Measurements from ENCODE around the gene SGSH.
A peak's percentile ranks its signal among the peaks of the same experiment; 100 is the strongest.
"Not testable (repeated sequence)": the region's sequence is repeated elsewhere in the genome, so short reads cannot be mapped to it uniquely, and the experiment has no call there.

SGSH gene

DNA sequence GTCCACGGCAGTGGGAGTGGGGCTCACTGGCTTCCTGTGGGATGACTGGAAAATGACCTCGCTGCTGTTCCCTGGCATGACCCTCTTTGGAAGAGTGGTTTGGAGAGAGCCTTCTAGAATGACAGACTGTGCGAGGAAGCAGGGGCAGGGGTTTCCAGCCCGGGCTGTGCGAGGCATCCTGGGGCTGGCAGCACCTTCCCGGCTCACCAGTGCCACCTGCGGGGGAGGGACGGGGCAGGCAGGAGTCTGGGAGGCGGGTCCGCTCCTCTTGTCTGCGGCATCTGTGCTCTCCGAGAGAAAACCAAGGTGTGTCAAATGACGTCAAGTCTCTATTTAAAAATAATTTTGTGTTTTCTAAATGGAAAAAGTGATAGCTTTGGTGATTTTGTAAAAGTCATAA lies 32.7 kb upstream of the SGSH start:
- DNase-seq, result peak; percentile 38

DNA sequence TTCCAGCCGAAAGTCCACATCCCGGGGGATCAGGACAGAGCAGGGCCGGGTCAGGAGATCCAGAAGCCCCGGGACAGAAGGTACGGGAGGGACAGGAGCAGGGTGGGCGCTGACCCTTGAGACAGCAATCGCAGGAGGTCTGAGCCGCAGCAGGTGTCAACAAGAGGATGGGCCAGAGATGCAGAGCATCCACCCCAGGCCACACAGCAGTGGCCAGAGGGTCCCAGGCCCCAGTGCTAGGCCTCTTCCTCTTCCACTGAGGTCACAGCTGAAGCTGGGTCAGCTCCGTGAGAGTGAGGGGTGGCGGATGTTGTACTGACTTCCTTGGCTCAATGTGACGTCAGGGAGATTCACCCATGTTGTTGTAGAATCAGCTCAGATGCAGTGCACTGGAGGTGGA lies 31.8 kb upstream of the SGSH start:
- DNase-seq, result no peak

DNA sequence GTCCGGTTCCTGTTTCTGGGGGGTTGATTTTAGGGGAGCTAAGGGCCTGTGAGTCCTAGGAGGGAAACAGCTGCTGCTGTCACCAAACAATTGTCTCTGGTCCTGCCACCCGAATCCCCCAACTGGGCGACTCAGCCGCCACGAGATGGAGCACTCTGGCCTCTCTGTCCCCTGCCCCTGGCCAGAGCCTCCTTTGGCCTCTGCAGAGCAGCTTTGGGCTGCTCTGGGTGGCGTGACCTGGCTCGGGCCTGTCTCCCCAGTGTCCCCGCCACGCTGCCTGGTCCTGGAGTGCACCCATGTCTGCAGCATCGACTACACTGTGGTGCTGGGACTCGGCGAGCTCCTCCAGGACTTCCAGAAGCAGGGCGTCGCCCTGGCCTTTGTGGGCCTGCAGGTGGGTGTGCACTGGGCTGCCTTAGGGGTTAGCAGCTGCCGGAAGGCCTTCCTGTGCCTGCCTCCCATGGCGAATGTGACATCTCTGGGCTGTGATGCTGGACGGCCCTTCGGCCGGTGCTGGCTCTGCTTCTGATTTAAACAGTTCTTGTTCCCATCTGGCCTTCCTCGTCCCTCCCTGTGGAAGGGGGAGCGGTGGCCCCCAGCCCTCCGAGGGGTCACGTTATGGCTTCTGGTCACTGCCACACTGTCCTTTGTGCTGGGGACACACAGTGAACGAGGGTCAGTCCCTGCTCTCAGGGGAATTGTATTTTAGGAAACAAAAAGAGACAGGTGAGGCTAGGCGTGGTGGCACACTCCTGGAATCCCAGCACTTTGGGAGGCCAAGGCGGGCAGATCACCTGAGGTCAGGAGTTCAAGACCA lies 29.0 kb upstream of the SGSH start:
- no peak for DNase-seq

DNA sequence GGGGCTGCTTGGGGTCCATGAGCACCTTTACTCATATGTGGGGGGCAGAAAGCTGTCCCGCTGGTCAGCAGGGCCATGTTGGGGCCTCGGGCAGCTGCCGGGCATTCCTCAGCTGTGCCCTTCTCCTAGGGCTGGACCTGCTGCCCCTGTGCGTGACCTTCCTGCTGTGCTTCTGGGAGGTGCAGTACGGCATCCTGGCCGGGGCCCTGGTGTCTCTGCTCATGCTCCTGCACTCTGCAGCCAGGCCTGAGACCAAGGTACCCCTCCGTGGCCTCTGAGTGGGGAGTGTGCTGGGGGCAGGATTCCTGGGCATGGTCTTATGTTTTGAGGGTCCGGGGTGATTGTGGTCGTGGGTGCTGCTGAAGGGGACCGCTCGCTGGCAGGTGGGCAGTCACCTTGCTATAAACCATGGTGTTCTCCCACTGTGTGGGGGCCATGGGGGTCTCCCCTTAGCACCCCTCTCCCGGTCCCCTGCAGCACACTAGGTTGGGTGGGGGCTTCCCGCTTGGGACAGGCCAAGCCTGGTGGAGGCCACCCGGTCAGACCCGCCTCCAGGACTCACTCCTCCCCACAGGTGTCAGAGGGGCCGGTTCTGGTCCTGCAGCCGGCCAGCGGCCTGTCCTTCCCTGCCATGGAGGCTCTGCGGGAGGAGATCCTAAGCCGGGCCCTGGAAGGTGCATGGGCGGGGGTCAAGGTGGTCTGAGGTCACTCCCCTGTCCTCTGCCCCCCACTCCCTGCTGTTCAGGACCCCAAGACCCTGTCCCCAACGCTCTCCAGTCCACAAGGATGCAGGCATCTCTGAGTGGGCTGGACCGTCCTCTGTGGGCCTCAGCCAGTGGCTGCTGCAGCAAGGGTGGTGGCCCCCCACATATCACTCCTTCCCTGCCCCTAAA lies 28.1 kb upstream of the SGSH start:
- no peak for DNase-seq

DNA sequence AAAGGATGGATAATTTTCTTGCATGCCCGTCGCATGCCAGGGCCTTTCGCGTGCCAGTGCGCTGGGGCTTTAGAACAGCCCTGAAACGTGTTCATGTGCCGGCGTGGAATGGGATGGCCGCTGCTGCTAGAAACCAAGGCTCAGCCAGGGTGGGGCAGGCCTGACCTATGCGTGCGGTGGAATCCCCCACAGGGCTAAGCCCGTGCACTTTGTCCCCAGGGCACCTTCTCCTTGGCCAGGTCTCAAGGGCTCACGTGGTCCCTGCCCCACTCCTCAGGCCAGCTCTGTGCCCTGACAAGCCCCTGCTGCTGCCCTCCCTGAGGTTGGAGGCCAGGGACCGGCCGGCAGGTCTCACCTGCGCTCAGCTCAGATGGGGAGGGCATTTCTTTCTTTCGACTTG lies 27.4 kb upstream of the SGSH start:
- no peak for DNase-seq

DNA sequence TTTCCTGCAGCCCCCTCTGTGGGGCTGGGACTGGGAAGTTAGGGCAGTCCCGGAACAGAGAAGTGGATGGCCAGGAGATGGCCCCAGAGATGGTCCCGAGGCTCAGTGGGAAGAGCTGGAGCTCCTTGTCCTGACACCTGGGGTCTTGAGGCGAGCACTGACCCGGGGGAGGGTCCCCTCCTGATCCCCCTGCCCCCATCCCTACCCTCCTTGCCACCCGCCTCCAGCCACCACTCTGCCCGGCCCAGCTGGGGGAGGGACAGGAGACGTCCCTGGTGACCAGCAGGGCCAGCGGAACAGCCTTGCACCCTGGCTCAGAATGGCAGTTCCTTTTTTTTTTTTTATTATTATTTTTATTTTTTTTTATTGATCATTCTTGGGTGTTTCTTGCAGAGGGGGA lies 26.6 kb upstream of the SGSH start:
- DNase-seq, result no peak

DNA sequence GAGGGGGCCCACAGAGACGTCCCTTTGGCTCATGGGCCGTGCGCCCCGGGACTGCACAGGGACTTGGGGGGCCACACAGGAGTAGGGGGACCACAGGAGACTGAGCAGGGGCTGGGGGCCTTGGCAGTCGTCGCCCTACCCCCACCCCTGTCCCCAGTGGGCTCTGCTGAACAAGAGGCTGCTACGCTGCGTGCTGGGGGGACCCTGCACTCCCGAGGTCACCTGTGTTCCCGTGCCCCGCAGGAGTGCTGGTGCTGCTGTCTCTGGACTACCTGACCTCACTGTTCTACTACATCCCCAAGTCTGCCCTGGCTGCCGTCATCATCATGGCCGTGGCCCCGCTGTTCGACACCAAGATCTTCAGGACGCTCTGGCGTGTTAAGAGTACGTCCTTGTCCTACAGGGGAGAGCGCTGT lies 26.1 kb upstream of the SGSH start:
- DNase-seq, result no peak

DNA sequence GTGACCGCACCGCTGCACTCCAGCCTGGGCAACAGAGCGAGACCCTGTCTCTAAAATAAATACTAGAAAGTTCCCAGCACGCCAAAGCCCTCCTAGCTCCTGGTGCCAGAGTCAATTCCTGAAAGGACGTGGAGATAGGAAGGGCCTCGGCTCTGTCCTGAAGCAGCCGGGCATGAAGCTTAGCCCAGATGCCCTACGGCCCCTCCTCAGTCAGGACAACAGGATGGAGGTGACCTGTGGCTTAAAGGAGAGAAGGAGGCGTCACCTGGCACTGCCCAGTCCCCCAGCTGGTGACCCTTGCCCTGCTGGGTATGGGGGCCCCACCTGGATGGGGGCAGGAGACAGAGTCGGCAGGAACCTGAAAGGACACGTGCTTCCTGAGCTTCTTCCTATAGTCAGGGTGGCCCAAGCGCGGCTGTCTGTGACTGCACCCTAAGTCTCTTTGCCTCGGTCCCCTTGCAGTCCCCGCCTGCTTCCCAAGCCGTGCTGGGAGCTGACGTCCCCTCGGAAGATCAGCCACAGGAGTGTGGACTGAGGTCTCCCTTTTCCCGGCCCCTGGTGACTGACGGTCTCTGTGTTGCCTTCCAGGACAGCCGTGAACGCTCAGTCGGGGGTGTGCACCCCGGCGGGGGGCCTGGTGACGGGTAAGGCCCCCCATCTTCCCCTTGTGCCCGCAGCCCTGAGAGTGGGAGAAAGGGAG lies 25.6 kb upstream of the SGSH start:
- DNase-seq, result no peak

DNA sequence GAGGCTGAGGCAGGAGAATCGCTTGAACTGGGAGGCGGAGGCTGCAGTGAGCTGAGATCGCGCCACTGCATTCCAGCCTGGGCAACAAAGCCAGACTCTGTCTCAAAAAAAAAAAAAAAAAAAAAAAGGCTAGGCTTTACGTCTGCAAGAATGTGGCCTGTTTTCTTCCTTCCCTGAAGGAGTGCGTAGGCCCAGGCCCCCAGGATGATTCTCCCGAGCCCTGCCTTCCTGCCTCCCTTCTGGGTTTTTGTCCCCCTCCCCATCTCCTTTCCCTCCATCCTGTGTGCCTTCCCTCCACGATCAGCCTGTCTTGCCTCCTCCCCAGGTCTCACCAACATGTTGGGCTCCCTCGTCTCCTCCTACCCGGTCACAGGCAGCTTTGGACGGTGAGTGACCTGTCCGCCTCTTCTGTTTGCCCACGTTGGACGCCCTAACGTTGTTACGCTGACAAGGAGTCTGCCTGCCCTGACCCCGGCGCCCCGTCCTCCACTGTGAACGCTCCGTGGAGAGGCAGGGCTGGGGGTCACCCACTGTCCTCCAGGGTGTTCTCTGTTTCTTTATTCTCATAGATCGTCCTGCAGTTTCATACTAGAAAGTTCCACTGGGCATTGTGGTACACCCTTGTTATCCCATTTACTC lies 24.9 kb upstream of the SGSH start:
- no peak for DNase-seq

DNA sequence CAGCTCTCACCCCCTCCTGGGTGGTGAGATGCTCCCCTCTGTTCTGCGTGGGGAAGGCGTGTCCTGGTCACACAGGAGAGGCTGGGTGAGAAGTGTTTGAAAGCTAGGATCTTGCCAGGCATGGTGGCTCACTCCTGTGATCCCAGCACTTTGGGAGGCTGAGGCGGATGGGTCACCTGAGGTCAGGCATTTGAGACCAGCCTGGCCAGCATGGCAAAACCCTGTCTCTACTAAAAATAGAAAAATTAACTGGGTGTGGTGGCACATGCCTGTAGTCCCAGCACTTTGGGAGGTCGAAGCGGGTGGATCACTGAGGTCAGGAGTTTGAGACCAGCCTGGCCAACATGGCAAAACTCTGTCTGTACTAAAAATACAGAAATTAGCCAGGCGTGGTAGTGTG lies 24.3 kb upstream of the SGSH start:
- not testable (repeated sequence) for DNase-seq

DNA sequence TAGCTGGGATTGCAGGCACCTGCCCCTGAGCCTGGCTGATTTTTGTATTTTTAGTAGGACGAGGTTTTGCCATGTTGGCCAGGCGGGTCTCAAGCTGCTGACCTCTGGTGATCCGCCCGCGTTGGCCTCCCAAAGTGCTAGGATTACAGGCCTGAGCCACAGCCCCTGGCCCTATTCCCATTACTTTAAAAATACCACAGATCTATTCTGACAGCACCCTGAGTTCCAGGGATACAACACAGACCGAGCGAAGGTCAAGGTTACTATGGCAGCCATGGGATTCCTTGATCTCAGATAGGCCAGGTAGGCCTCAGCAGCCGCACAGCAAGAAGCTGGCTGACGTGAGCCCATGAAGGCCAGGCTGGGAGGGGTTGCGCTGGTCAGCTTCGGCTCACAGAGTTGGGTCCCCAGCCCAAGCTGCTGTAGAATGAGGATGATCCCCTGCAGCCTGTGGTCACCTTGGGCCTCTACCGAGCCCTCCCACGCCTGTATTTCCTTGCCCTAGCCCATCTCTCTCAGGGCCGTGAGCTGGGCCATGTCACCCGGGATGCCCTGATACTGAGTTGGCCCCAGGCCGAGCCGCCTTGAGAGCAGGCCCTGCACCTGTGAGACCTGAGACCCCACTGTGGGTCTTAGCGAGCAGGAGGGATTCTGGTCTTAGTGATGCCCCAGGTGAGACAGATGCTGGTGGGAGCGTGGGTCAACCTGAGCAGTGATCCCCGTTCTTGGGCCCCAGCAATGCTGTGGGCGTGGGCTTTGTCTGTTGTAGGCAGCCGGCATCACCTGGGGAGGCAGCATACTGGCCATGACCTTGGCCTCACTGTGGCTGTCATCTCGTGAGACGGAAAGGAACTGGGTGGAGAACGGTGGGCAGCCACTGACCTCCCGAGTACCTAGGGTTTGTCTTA lies 23.6 kb upstream of the SGSH start:
- no peak for DNase-seq

DNA sequence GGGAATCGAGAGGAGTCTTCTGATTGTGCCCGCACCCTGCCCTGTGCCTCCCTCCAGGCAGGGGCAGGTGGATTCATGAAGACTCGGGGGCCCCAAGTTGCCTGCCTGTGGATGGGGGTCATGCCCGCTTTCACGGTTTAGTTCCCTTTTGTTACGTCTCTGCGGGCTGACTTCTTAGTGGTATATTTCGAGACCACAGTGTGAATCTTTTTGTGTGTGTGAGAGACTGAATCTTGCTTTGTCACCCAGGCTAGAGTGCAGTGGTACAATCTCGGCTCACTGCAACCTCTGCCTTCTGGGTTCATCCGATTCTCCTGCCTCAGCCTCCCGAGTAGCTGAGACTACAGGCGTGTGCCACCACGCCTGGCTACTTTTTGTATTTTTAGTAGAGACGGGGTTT lies 22.4 kb upstream of the SGSH start:
- DNase-seq, result no peak

DNA sequence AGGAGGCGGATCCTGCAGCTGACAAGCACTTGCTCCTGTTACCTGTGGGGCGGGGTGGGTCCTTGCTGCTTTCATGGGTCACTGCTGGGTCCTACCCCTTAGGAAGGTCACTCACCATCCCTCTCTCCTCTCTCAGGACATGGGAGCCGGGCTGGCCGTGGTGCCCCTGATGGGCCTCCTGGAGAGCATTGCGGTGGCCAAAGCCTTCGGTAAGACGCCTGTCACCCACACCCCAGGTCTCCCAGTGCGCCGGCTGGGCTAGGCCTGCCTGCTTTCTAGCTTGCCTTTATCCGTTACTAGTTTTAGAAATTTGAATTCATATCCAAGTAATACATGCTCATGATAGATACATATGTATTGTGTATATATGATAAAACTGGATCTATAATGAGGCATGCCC lies 17.3 kb upstream of the SGSH start:
- DNase-seq, result no peak

DNA sequence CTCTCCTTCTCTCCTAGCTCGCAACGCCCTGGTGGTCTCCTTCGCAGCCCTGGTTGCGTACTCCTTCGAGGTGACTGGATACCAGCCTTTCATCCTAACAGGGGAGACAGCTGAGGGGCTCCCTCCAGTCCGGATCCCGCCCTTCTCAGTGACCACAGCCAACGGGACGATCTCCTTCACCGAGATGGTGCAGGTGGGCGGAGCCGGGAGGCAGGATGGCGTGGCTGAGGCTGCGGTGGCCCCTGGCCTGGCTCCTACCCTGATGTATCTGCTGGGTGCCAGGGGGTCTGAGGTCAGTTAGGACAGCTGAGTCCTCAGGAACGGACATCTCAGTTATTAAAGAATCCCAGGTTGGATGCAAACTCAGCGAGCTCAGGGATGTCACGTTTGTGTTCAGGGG lies 16.8 kb upstream of the SGSH start:
- DNase-seq, result no peak

DNA sequence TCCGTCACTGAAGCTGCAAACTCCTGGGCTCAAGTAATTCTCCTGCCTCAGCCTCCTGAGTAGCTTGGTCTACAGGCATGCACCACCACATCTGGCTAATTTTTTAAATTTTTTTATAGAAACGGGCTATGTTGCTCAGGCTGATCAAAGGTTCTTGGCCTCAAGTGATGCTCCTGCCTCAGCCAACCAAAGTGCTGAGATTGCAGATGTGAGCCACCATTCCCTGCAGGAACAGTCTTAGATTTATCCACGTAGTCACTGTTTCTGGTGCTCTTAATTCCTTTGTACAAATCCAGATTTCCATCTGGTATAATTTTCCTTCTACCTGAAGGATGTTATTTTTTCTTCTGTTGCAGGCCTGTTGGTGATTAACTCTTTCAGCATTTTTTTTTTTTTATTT lies 13.1 kb upstream of the SGSH start:
- DNase-seq, result no peak

DNA sequence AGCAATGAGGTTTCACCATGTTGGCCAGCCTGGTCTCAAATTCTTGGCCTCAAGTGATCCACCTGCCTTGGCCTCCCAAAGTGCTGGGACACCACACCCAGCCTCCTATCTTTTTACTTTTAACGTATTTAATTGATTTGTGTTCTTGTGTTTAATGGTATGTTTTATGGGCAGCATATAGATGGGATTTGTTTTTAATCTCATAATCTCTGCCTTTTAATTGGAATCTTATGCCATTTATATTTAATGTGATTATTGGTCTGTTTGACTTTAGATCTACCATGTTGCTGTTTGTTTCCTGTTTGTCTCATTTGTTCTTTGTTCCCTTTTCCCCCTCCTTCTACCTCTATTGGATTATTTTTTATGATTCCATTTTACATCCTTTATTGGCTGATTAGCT lies 12.3 kb upstream of the SGSH start:
- DNase-seq, result no peak

DNA sequence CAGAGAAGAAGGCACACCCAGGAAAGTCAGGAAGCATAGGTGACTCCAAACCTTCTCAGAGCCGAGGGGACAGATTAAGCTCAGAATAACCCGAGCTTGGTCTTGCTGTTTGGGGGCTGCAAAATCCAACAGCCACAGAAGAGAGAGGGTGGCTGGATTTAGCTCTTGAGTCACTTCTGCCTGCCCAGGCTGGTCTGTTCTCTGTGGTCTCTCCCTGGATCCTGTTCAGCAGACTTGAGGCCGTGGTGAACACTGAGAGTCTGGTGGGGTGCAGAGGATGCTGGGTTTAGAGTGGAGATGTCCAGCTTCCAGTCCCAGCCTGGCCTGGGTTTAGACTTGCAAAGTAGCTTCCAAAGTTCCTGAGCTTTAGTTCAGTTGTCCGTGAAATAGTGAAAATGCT lies 8.9 kb upstream of the SGSH start:
- DNase-seq, result no peak

DNA sequence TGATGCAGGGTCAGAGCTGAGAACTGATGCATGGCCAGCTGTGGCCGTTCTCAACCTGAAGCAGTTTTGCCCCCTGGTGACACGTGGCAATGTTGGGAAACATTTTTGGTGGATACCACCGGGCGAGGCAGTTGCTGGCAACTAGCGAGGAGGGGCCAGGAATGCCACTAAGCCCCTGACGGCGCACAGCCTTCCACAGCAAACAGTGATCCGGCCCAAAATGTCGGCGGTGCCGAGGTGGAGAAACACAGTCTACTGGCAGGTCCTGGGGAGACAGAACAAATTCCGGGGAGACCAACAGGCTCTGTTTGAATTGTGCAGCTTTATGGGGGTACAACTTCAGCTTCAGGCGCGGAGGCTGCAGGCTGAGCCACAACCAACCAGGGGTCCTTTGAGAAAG lies 8.3 kb upstream of the SGSH start:
- no peak for DNase-seq

DNA sequence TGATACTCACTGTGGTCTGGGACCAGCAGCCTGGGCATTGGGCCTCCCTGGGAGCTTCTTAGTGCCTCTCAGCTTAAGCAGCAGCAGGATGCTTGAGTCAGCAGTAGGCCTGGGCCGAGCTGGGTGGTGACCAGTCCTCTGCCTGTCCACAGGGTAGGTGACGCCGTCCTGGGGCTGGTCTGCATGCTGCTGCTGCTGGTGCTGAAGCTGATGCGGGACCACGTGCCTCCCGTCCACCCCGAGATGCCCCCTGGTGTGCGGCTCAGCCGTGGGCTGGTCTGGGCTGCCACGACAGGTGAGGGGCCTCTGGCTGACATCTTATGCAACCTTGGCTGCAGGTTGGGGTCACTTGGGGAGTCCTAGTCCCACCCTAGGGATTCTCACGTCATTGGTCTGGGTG lies 7.5 kb upstream of the SGSH start:
- DNase-seq, result no peak

DNA sequence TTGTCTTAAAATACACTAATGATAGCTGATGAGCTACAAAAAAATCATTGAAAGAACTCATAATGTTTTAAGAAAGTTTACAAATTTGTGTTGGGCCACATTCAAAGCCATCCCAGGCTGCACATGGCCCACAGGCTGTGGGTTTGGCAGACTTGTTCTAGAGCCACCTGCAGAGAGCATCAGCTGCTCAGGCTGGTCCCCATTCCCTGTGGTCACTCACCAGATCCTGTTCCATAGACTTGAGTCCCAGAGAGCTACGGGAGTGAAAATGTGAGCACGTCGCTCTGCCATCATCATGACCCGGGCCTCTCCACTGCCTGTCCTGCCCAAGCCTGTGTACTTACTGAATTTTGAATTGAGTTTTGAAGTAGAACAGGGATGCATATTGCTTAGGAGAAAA lies 7.0 kb upstream of the SGSH start:
- DNase-seq, result no peak

DNA sequence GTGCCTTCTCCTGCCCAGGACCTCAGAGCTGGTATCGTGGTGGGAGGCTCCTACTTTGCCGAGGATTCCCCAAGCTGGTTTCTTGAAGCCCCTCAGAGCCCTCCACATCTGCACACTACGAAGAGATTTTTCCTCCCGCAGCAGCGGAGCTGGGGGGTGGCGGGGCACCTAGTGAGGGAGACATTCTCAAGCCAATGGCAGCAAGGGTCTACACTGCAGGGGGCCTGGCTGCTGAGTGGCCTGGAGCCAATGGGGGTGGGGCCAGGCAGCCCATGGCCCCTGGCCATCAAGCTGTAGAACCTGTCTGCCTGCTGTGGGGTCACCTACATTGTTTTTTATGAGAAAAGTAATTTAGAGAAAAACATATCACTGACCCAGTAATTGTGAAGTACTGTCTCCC lies 5.1 kb upstream of the SGSH start:
- DNase-seq, result no peak

DNA sequence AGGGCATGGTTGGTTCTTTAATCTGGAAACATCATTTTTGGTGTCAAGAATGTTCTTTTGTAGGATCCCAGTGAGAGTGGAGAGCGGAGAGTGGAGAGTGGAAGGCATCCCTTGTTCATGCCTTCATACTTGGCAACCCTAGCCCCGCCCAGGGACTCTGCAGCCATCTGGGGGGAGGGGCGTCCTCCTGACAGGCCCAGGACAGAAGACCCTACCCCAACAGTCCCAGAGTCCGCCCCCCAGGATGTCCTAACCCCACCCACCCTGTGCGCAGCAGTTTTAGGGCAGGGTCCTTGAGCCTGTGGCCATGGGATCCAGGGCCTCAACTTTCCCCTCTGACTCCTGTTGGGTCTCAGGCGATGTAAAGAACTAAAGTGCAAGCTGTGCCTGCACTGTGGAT lies 4.5 kb upstream of the SGSH start:
- no peak for DNase-seq

All from NCI-H2107 (cell line).